Transverse colon (tissue), 4 donors: ENCODE data around the gene CCDC136.

Experiments used
- POLR2A ChIP-seq: fragments of 450-650 bp; IDR thresholded peaks from one replicate; pipeline ENCODE4 v1.6.1; 2016; ENCODE audit warnings: antibody characterized with exemption, mild to moderate bottlenecking, moderate library complexity
- POLR2AphosphoS5 ChIP-seq, 3 donors: sonication (generic); formaldehyde crosslinking; IDR thresholded peaks; one replicate each; pipeline ENCODE4 v1.6.1; 2016; ENCODE audit warnings: antibody characterized with exemption in 3 of 3
- TF ChIP-seq, protein P1 (sequence below), 5 experiments: fragments of 200-600 bp in 3 of 5; fragments of 450-650 bp in 2 of 5; sonication (generic) in 3 of 5; IDR thresholded peaks; 1 replicate in 2 of 5; 2 replicates in 3 of 5; pipeline ENCODE4 v1.5.1; 2016 to 2017; ENCODE audit warnings: antibody characterized with exemption in 5 of 5, inconsistent platforms in 3 of 5, mild to moderate bottlenecking in 2 of 5, moderate library complexity in 1 of 5

DNA sequence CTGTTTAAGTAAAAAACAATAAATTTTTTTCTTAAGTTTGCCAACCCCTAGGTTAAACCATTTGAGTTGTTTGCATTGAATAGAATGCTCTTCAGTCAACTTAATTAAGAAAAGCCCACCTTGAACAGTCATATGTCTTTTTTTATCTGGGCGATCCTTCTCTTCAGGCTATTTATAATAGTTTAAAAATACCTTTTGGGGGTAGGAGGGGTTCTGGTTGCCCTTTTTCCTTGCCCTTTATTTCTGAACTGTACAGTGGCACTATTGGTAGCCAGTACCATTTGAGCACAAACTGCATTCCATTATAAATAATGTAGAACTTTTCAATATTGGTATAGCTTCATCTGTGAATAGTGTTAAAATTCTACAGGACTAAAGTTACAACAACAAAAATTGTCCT is 39.5 kb upstream of the CCDC136 start:
- TF ChIP-seq, protein P1, sequence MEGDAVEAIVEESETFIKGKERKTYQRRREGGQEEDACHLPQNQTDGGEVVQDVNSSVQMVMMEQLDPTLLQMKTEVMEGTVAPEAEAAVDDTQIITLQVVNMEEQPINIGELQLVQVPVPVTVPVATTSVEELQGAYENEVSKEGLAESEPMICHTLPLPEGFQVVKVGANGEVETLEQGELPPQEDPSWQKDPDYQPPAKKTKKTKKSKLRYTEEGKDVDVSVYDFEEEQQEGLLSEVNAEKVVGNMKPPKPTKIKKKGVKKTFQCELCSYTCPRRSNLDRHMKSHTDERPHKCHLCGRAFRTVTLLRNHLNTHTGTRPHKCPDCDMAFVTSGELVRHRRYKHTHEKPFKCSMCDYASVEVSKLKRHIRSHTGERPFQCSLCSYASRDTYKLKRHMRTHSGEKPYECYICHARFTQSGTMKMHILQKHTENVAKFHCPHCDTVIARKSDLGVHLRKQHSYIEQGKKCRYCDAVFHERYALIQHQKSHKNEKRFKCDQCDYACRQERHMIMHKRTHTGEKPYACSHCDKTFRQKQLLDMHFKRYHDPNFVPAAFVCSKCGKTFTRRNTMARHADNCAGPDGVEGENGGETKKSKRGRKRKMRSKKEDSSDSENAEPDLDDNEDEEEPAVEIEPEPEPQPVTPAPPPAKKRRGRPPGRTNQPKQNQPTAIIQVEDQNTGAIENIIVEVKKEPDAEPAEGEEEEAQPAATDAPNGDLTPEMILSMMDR (IDR thresholded peaks at IDR 0.05) = no peak
- TF ChIP-seq POLR2A (no peak), POLR2AphosphoS5 (IDR thresholded peaks at IDR 0.05) (no peak)
